Colonic mucosa (tissue), 4 donors: ENCODE data around the gene RIPK4. TPM values are rescaled to one million over a fixed set of nuclear protein-coding genes. Genes with fewer than 3 reads are reported as not detected.
A peak's percentile ranks its signal among the peaks of the same experiment; 100 is the strongest.

ENCODE experiments used
- DNase-seq: peaks from one replicate; pipeline ENCODE4 v3.0.0-alpha.2; 2020
- H3K27ac ChIP-seq: fragments of 200-600 bp; one replicate; pipeline ENCODE4 v1.8.0; 2021
- H3K27me3 ChIP-seq: fragments of 200-600 bp; one replicate; pipeline ENCODE4 v1.8.0; 2021
- H3K36me3 ChIP-seq: fragments of 200-600 bp; one replicate; pipeline ENCODE4 v1.8.0; 2021
- H3K4me1 ChIP-seq: fragments of 200-600 bp; one replicate; pipeline ENCODE4 v1.8.0; 2021; ENCODE audit warnings: mild to moderate bottlenecking
- H3K4me3 ChIP-seq: fragments of 200-600 bp; one replicate; pipeline ENCODE4 v1.8.0; 2021
- H3K9ac ChIP-seq, 2 donors: one replicate each; pipeline ENCODE4 v1.7.0; 2013; ENCODE audit warnings: control low read depth in 2 of 2, low read depth in 2 of 2, low read length in 2 of 2
- H3K9me3 ChIP-seq: fragments of 200-600 bp; one replicate; pipeline ENCODE4 v1.8.0; 2021
- CTCF ChIP-seq: fragments of 200-600 bp; IDR thresholded peaks from one replicate; pipeline ENCODE4 v1.8.0; 2022; ENCODE audit warnings: antibody characterized with exemption, mild to moderate bottlenecking
- intact Hi-C: fragments of 100-400 bp; cut with DNase I; formaldehyde crosslinking; loops from one replicate; pipeline ENCODE4 v1.14.1; 2022
- total RNA-seq, 2 donors: library from RNA; stranded (reverse); fragmentation: NEBNext Ultra II Directional in 1 of 2; extraction: Animal tissue kit (Norgen Biotek cat#: 25700) in 1 of 2; gene quantifications; one replicate each; pipeline ENCODE4 v1.2.1, GENCODE V29; 2021
- donor health status: healthy.
- donor health status: DM: no; HTN: no; CAD: no.
- donor health status: DM: no; HTN: no; CAD: no.

RIPK4 gene
- total RNA-seq, 2 donors from 2014 or later, result 10.1 to 10.5 TPM

- TF ChIP-seq CTCF, result no peak
- no peak overlapping the region for H3K27ac ChIP-seq
- intact Hi-C loops, result loop anchor here (10.0 kb wide), 1 partner anchor 488 kb away; no protein-coding TSS in a partner anchor
- DNase-seq, result no peak
- no peaks in the 10 kb centered on the region for H3K36me3 ChIP-seq
- H3K4me1 ChIP-seq, result no peaks in the 10 kb centered on the region
- H3K9ac ChIP-seq, result no peak overlapping the region
- no peak overlapping the region for H3K4me3 ChIP-seq
- peaks cover 26% of the 10 kb centered on the region for H3K27me3 ChIP-seq
- H3K9me3 ChIP-seq, result no peaks in the 10 kb centered on the region
Measured at GRCh38 chr21:41772351-41773080, 5.7 kb upstream of the RIPK4 start.

GRCh38 chr21:41771625-41771945 lies 4.7 kb upstream of the RIPK4 start:
- H3K9me3 ChIP-seq, result no peaks in the 10 kb centered on the region
- intact Hi-C loops, result loop anchor here (10.0 kb wide), 1 partner anchor 487 kb away; no protein-coding TSS in a partner anchor
- TF ChIP-seq CTCF, result no peak
- H3K4me3 ChIP-seq, result no peak overlapping the region
- no peak overlapping the region for H3K27ac ChIP-seq
- H3K9ac ChIP-seq, result no peak overlapping the region
- no peak for DNase-seq
- no peaks in the 10 kb centered on the region for H3K4me1 ChIP-seq
- H3K36me3 ChIP-seq, result no peaks in the 10 kb centered on the region
- H3K27me3 ChIP-seq, result peaks cover 31% of the 10 kb centered on the region

DNA sequence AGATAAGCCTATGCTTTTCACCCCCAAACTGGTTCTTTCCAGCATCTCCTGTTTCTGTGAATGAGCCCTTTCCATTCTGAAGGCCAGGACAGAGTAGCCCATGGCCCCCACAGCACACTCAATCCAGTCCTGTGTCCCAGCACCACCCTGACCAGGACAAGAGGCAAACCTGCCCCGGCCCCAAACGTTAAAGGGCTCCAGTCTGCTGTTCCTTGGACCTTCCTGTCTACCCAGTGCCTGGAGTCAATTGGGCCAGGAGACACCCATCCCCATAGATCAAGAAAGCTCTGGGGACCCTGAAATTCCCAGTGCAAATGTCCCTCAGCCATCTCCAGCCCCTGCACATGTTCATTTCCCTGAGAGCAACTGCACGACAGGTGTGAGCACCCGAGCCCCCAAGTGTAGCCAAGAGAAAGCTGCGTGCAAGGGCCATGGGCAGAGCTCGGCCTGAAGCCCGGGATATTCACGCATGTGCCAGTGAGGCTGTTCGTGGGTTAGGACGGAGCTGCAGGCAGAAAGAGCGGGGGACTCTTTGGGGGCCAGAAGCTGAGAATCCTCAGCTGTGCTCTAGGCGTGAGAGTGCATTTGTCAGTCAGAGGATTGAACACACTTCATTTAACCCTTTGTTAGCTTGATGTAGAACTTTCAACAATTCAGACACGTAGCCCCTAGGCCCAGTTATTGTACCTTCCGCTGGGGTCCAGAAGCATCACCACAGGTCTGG lies 4.2 kb upstream of the RIPK4 start:
- H3K27me3 ChIP-seq, result peaks cover 36% of the 10 kb centered on the region
- H3K4me1 ChIP-seq, result no peaks in the 10 kb centered on the region
- no peak overlapping the region for H3K4me3 ChIP-seq
- intact Hi-C loops, result loop anchor here (10.0 kb wide), 1 partner anchor 486 kb away; no protein-coding TSS in a partner anchor
- H3K9ac ChIP-seq, result no peak overlapping the region
- H3K9me3 ChIP-seq, result no peaks in the 10 kb centered on the region
- TF ChIP-seq CTCF, result no peak
- DNase-seq, result no peak
- H3K36me3 ChIP-seq, result no peaks in the 10 kb centered on the region
- no peak overlapping the region for H3K27ac ChIP-seq

GRCh38 chr21:41769933-41770332 lies 3.1 kb upstream of the RIPK4 start:
- no peak overlapping the region for H3K27ac ChIP-seq
- DNase-seq, result no peak
- H3K27me3 ChIP-seq, result peaks cover 29% of the 10 kb centered on the region
- no peaks in the 10 kb centered on the region for H3K4me1 ChIP-seq
- TF ChIP-seq CTCF, result no peak
- H3K9ac ChIP-seq, result no peak overlapping the region
- intact Hi-C loops, result loop anchor here (10.0 kb wide), 1 partner anchor 485 kb away; no protein-coding TSS in a partner anchor
- no peaks in the 10 kb centered on the region for H3K36me3 ChIP-seq
- no peaks in the 10 kb centered on the region for H3K9me3 ChIP-seq
- H3K4me3 ChIP-seq, result no peak overlapping the region

- H3K4me3 ChIP-seq, result peak overlapping the region; percentile 22
- TF ChIP-seq CTCF, result no peak
- DNase-seq, result no peak
- H3K27me3 ChIP-seq, result peaks cover 27% of the 10 kb centered on the region
- H3K9ac ChIP-seq, result peak overlapping the region in 1 of 2 donors; percentile 65
- intact Hi-C loops, result no loop called here
- peak overlapping the region; percentile 69 for H3K27ac ChIP-seq
- no peaks in the 10 kb centered on the region for H3K36me3 ChIP-seq
- H3K9me3 ChIP-seq, result no peaks in the 10 kb centered on the region
- no peaks in the 10 kb centered on the region for H3K4me1 ChIP-seq
Measured at GRCh38 chr21:41769521-41769920, 2.7 kb upstream of the RIPK4 start.
